GM19238 (cell line): Measurements from ENCODE around the gene KCNMB2.

Source experiments
- DNase-seq: peaks from one replicate; pipeline ENCODE4 v3.0.0; 2011; ENCODE audit warnings: low spot score; ENCODE audit not compliant: insufficient read length

Gene KCNMB2

DNA sequence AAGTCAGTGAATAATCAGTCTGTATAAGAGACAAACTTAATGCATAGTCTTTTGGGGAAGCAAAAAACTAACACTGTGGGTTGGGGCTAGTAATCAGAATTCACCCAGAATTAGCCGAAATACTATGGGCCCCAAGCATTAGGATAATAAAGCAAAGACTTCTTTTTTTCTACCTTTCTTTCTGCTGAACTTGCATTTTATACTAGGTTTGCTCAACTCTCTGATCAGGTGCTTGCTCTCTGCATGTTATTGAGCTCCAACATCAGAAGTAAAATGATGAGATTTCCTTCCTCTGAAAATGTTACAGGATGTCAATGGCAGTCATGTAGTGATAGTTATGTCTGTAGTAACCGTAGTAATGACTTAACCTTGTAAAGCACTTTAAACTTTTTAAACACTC lies 216.6 kb downstream of the KCNMB2 start:
- no peak for DNase-seq

- no peak for DNase-seq
Measured at GRCh38 chr3:178754852-178755510, 218.7 kb downstream of the KCNMB2 start.

GRCh38 chr3:178761024-178761423 lies 224.8 kb downstream of the KCNMB2 start:
- no peak for DNase-seq

- no peak for DNase-seq
Measured at GRCh38 chr3:178761461-178761860, 225.2 kb downstream of the KCNMB2 start.

DNA sequence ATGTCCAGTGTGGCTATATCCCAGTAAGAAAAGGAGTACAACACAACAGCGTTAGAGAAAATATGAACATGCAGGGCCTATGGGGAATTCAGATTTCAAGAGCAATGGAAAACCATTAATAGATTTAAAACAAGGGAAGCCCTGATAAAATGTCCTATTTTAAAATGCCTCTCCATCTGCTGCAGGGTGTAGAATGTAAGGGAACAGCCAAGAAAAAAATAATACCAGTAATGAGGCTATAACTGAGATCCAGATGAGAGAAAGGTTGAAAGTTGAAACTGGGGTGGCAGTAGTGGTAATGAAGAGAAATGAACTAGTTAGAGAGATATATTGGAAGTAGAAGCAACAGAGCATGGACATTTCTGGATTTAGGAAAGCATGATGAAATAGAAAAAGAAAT lies 226.1 kb downstream of the KCNMB2 start:
- no peak for DNase-seq

DNA sequence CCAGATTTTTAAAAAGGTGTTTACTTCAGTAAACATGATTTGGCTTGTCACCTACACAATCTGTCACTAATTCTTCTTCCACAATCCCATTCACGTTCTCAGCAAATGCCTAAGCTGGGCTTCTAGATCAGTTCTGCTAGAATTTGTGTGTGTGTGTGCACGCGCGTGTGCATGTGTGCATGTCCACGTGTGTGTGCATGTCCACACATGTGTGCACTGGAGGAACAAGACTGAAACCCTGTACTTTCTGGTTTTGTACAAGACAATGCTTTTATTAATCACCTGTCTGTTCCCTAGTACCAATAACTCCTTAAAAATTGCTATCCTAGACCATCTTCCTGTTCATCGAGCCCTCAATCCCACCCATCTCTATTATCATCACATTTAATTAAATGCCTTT lies 229.2 kb downstream of the KCNMB2 start:
- no peak for DNase-seq

- no peak for DNase-seq
Measured at GRCh38 chr3:178767581-178767980, 231.3 kb downstream of the KCNMB2 start.

GRCh38 chr3:178768072-178768864 lies 232.0 kb downstream of the KCNMB2 start:
- DNase-seq = no peak

DNA sequence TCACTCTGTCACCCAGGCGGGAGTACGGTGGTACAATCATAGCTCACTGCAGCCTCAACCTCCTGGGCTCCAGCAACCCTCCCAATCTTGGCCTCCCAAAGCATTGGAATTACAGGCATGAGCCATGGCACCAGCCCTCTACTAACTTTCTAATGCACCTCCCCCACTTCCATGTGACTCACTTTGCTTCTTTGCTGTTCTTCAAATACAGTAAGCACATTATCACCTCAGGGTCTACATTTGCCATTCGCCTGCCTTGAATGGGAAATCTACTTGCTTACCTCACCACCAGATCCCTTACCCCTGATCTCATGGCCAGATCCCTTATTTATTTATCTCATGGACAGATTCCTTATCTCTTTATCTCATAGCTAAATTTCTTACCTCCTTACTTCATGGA lies 235.3 kb downstream of the KCNMB2 start:
- DNase-seq = no peak

DNA sequence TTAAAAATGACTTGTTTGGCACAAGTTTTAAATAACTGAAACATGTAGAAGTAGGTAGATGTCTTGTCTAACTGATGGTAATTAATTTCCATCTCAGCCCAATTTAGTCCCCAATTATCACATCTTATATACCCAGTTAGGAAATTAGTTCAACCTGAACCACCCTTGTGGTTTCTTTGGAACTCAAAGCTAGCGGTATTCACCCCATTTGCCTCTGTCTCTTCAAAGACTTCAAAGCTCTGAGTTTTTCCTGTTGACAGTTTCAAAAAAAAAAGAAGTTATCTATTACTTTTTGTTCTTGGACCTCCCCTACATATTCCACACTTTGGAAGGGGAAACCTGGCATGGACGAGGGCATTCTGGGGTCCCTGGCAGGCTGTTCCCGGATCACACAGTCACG lies 236.5 kb downstream of the KCNMB2 start:
- DNase-seq = no peak

- DNase-seq = no peak
Measured at GRCh38 chr3:178773358-178773757, 237.1 kb downstream of the KCNMB2 start.

DNA sequence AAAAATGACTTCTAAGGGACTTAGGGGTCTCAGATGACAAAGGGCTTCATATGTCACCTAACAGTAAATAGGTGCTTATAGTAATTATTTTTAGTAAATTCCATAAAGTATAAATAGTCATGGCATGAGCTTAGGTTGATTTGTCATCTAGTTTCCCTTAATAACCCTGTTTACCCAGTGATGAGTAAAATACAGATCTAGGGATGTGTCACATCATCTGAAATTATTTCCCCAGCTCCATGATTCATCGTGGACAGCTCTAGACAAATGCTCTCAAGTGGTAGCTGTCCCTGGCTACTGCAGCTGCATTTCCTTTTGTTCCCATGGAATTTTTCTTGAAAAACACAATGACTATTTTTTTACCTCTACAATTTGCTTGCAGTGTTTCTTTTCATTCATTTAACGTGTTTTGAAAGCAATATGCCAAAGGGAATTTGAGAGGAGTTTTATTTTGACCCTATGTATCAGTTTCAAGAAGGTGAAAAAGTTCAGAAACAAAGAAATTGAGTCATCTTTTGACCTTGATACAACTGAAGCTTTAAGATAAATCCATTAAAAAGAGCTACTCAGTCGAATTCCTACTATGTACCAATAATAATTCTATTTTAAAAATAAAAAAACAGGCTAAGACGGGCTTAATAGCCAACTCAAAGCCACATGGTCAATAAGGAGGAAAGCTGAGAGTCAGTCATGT lies 241.6 kb downstream of the KCNMB2 start:
- no peak for DNase-seq

DNA sequence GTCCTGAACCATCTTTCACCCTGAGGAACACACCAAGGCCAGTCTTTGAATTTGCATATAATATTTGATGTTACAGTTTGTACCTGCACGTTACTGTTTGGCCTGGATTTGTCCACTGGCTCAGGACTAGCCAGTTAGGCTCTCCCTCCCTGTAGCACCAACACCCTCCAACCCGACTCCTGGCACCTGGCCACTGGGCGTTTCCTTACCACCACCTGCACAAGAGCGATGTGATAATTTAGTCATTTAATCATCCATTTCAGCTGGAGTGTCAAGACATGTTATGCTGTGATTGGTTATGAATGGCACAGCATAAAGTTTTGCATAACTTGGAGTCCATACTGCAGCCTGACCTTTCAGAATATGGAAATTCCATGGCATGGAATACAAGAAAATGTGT lies 242.4 kb downstream of the KCNMB2 start:
- no peak for DNase-seq

DNA sequence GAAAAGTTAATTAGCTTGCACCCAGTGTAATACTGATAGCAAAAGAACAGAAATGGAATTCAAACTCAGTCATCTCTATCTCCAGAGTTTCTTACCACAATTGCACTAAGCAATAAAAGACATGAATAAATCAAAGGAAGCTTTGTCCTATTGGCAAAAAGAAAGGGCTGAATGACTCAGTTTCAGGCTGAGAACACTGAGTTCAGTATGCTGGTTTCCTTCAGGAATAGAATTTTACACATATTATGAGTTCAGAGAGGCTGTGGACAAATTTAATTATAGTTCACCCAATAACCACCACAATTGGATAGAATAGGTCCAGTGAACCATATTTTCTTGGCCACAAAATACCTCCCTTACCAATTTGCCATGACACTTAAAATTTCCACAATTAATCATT lies 249.7 kb downstream of the KCNMB2 start:
- DNase-seq = no peak

- DNase-seq = no peak
Measured at GRCh38 chr3:178787960-178788359, 251.7 kb downstream of the KCNMB2 start.

GRCh38 chr3:178794711-178795110 lies 258.5 kb downstream of the KCNMB2 start:
- DNase-seq = no peak

- DNase-seq = no peak
Measured at GRCh38 chr3:178795349-178795748, 259.1 kb downstream of the KCNMB2 start.

DNA sequence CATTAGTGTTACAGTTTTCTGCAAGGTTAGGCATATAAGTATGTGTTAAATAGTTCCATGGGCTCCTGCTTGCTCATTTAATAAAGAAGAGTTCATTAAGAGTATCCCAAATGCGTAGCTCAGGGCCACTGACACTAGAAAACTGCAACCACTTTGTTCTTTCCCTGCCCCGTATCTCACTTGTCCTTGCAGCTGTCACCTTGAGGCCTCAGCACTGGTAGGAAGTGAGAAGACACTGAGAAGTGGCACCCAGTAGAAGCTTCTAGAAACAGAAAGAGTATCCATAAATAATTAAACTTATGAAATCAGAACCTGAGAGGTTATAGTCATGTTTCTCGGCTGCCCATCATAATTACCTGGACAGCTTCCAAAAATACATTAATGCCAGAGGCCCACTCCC lies 266.0 kb downstream of the KCNMB2 start:
- no peak for DNase-seq

DNA sequence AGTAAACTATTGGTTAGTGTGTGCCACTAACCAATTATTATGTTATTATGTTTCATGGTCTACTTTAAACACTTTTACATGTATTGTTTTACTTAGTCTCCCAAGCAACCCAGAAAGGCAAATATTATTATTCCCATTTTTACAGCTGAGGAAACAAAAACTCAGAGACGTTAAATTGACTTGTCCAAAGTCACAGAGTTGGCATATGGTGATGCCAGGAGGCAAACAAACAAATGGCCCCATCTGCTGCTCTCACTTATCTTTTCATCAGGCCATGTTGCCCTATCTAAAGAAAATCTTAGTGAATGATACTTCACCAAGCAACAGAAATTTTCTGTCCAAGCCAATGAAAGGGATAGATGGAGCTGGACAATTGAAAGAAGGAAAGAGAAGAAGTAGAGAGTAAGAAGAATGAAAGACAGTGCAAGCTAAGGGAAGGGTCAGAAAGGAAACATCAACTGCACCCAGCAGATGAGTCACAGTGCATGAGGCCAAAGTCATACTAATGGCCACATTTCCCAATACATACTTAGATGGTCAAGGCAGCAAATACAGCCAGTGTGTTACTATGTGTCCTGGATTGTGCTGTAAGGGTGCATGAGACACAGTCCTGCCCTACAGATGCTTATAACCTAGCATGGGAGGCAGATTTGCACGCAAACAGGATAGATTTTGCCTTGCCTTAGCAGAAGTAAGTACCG lies 266.9 kb downstream of the KCNMB2 start:
- no peak for DNase-seq

DNA sequence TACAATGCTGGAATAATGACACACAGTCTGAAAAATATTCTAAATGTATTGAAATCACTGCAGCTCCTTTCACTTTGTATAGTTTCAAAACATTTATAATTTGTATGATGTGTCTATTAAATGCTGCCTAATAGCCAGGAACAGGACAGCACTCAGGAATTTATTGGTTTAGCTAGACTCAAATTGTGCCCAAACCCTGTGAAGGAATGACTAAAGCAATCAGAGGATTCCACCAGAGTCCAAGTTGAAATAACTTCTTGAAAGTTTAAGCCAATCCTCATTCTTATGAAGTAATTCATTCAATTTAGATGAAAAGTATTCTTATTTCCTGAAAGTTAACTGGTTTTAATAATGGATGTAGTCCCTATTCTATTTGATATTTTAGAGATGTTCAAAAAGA lies 268.4 kb downstream of the KCNMB2 start:
- no peak for DNase-seq

DNA sequence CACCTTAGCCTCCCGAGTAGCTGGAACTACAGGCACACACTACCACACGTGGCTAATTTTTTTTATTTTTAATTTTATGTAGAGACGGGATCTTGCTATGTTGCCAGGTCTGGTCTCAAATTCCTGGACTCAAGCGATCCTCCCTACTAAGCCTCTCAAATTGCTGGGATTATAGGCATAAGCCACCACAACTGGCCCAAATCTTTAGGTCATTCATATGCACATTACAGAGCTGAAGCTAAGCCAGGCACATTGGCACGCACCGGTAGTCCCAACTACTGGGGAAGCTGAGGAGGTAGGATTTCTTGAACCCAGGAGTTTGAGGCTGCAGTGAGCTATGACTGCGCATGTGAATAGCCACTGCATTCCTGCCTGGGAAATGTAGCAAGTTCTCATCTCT lies 269.5 kb downstream of the KCNMB2 start:
- no peak for DNase-seq

- no peak for DNase-seq
Measured at GRCh38 chr3:178806651-178807050, 270.4 kb downstream of the KCNMB2 start.
